ENCODE measurements around the gene GPS2.
A peak's percentile ranks its signal among the peaks of the same experiment; 100 is the strongest.
"Not testable (repeated sequence)": the region's sequence is repeated elsewhere in the genome, so short reads cannot be mapped to it uniquely, and the experiment has no call there.

Gene GPS2

DNA sequence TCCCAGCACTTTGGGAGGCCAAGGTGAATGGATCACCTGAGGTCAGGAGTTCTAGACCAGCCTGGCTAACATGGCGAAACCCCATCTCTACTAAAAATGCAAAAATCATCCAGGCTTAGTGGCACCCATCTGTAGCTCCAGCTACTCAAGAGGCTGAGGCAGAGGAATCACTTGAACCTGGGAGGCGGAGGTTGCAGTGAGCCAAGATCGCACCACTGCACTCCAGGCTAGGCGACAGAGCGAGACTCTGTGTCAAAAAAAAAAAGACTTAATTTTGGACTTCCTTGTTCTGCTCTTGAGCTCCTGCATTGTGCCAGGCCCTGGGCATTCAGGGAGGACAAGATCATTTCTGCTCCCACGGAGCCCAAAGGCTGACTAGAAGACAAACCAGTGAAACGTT lies 22.4 kb upstream of the GPS2 start:
- H3K27me3 ChIP-seq (ENCODE audit: control insufficient read depth in 1 of 2, insufficient read depth in 2 of 2, low read length in 2 of 2); H3K9me3 ChIP-seq (ENCODE audit: control insufficient read depth in 1 of 2, low read length in 2 of 2); H3K9ac ChIP-seq (ENCODE audit: low read depth in 1 of 2, low read length in 2 of 2); H3K4me1 ChIP-seq (ENCODE audit: control insufficient read depth in 1 of 2, insufficient read depth in 2 of 2, low read length in 2 of 2); H3K36me3 ChIP-seq (ENCODE audit: control insufficient read depth in 1 of 2, insufficient read depth in 2 of 2, low read length in 2 of 2); H3K27ac ChIP-seq (ENCODE audit: low read depth, low read length): not testable (repeated sequence)
- peak overlapping the region in 1 of 2 donors; percentile 61 for H3K4me3 ChIP-seq (ENCODE audit: low read depth in 1 of 2, low read length in 2 of 2)

DNA sequence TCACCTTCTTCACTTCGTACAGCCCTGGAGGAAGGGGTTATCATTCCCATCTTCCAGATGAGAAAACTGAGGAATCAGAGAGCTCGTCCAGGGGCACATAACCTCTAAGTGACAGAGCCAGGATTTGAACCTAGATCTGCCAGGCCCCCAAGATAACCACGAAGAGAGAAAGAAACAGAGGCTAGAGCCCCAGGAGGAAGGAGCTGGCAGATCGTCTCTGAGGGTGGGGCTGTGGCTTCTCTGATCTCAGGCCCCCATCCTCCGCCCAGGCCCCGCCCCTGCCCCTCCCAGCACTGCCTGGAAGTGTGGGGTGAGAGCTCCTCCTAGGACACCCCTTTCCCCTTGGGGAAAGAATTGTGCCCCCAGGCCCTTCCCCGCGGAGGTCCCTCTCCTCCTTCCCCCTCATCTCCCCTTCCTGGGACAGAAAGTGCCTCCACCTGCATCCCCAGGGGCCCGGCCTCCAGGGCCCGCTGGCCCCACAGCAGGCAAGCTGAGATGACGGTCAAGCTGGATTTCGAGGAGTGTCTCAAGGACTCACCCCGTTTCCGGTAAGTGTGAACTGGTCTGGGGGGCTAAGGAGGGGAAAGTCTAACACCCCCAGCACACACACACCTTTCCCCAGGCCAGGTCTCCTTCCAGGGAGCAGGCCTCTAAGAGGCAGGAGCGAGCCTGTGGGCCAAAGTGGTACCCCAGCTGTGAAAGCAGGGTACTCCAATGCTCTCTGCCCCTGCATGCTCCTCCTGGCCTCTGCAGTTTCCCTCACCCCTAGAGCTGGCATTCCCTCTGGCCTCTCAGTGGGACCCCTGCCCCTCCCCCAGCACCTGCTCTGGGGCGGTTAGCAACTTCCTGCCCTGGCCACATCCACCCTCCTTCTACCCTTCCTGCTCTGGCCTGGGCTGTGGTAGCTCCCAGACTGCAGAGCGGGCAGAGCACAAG lies 21.3 kb upstream of the GPS2 start, which contains the start of gene ACAP1:
ACAP1 (plus strand) TSS at position 290 of the 936 bp plus-strand sequence; CDS start at position 496, 206 bp downstream.
- H3K9ac ChIP-seq (ENCODE audit: low read depth in 1 of 2, low read length in 2 of 2): peak within 1 kb of the TSS; percentile 56 to 62

DNA sequence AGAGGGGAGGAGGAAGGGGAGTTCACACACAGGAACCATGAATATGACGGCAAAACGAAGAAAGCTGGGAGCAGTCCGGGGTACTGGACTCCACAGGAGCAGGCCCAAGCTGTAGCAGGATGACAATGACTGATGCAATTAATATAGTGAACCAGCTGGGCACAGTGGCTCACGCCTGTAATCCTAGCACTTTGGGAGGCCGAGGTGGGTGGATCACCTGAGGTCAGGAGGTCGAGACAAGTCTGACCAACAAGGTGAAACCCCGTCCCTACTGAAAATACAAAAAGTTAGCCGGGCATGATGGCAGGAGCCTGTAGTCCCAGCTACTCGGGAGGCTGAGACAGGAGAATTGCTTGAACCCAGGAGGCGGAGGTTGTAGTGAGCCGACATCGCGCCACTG lies 20.6 kb upstream of the GPS2 start:
- not testable (repeated sequence) for H3K27ac ChIP-seq (ENCODE audit: low read depth, low read length); H3K9ac ChIP-seq (ENCODE audit: low read depth in 1 of 2, low read length in 2 of 2); H3K27me3 ChIP-seq (ENCODE audit: control insufficient read depth in 1 of 2, insufficient read depth in 2 of 2, low read length in 2 of 2); H3K4me3 ChIP-seq (ENCODE audit: low read depth in 1 of 2, low read length in 2 of 2); H3K9me3 ChIP-seq (ENCODE audit: control insufficient read depth in 1 of 2, low read length in 2 of 2); H3K36me3 ChIP-seq (ENCODE audit: control insufficient read depth in 1 of 2, insufficient read depth in 2 of 2, low read length in 2 of 2)
- H3K4me1 ChIP-seq (ENCODE audit: control insufficient read depth in 1 of 2, insufficient read depth in 2 of 2, low read length in 2 of 2): peaks cover 4 to 11% of the 10 kb centered on the region in 2 donors

More for the DNA sequence above, 21.3 kb upstream of the GPS2 start, which contains the start of gene ACAP1:
- Histone ChIP-seq H3K4me3 (ENCODE audit: low read depth in 1 of 2, low read length in 2 of 2) (peak within 1 kb of the TSS; percentile 61 to 64), H3K27ac (ENCODE audit: low read depth, low read length) (no peak within 1 kb of the TSS), H3K27me3 (ENCODE audit: control insufficient read depth in 1 of 2, insufficient read depth in 2 of 2, low read length in 2 of 2) (peaks cover 0 to 2% of the 10 kb centered on the region in 2 donors), H3K36me3 (ENCODE audit: control insufficient read depth in 1 of 2, insufficient read depth in 2 of 2, low read length in 2 of 2) (no peaks in the 10 kb centered on the region), H3K9me3 (ENCODE audit: control insufficient read depth in 1 of 2, low read length in 2 of 2) (no peaks in the 10 kb centered on the region), H3K4me1 (ENCODE audit: control insufficient read depth in 1 of 2, insufficient read depth in 2 of 2, low read length in 2 of 2) (peaks cover 4 to 11% of the 10 kb centered on the region in 2 donors)

DNA sequence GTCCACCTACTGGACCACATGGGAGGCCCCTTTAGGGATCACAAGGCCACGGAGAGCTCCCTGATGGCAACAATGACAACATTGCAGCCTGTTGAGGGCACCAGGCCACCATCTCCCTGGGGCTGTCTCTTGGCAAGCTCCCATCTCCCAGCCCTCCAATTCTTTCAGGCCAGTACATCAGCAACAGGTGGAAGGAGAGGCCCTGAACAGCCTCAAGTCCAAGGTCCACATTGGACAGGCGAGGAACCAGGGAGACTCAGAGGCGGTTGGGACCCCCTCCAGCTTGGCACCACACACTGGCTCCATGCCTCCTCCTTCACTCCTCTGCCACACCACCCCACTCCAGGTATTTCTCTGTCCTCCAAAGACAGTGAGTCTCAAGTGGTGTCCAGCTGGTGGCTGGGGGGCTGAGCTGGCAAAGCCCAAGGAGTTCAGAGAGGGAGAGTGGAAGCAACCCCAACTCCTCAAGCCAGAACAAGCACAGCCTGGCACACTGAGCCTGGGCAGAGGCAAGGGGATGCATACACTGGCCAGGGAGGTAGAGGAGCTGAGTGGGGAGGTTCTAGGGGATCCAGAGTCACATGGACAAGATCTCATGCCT lies 19.9 kb upstream of the GPS2 start:
- H3K27me3 ChIP-seq (ENCODE audit: control insufficient read depth in 1 of 2, insufficient read depth in 2 of 2, low read length in 2 of 2): no peaks in the 10 kb centered on the region
- peaks cover 4 to 16% of the 10 kb centered on the region in 2 donors for H3K4me1 ChIP-seq (ENCODE audit: control insufficient read depth in 1 of 2, insufficient read depth in 2 of 2, low read length in 2 of 2)
- H3K9ac ChIP-seq (ENCODE audit: low read depth in 1 of 2, low read length in 2 of 2): no peak overlapping the region
- no peaks in the 10 kb centered on the region for H3K36me3 ChIP-seq (ENCODE audit: control insufficient read depth in 1 of 2, insufficient read depth in 2 of 2, low read length in 2 of 2)
- no peak overlapping the region for H3K4me3 ChIP-seq (ENCODE audit: low read depth in 1 of 2, low read length in 2 of 2)
- no peak overlapping the region for H3K27ac ChIP-seq (ENCODE audit: low read depth, low read length)
- H3K9me3 ChIP-seq (ENCODE audit: control insufficient read depth in 1 of 2, low read length in 2 of 2): no peaks in the 10 kb centered on the region

DNA sequence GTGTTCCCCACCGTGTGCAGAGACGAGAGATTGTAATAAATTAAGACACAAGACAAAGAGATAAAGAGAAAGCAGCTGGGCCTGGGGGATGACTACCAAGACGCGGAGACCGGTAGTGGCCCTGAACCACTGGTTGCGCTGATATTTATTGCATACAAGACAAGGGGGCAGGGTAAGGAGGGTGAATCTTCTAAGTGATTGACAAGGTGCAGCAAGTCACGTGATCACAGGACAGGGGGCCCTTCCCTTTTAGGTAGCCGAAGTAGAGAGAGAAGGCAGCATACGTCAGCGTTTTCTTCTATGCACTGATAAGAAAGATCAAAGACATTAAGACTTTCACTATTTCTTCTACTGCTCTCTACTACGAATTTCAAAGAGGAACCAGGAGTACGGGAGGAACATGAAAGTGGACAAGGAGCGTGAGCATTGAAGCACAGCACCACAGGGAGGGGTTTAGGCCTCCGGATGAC lies 17.5 kb upstream of the GPS2 start:
- H3K4me3 ChIP-seq (ENCODE audit: low read depth in 1 of 2, low read length in 2 of 2); H3K27ac ChIP-seq (ENCODE audit: low read depth, low read length); H3K9ac ChIP-seq (ENCODE audit: low read depth in 1 of 2, low read length in 2 of 2); H3K36me3 ChIP-seq (ENCODE audit: control insufficient read depth in 1 of 2, insufficient read depth in 2 of 2, low read length in 2 of 2); H3K9me3 ChIP-seq (ENCODE audit: control insufficient read depth in 1 of 2, low read length in 2 of 2); H3K27me3 ChIP-seq (ENCODE audit: control insufficient read depth in 1 of 2, insufficient read depth in 2 of 2, low read length in 2 of 2): not testable (repeated sequence)
- peaks cover 12 to 28% of the 10 kb centered on the region in 2 donors for H3K4me1 ChIP-seq (ENCODE audit: control insufficient read depth in 1 of 2, insufficient read depth in 2 of 2, low read length in 2 of 2)

DNA sequence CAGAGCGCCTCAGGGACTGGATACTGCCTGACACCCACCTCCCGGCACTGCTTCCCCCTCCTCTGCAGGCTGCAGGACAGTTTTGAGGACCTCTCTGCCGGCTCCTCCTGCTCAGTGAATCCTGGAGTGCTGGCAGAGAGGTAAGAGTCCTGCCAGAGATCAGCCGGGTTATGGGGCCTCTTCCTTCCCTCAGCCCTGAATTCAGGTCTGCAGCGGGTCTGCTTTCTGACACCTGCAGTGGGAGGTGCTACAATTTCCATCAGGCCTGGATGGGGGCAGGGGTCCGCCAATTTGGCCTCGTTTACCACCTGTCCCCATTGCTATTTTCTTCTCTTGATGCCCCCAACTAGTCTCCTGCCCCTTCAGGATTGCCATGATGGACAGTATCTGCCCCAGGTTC lies 17.0 kb upstream of the GPS2 start:
- Histone ChIP-seq H3K27ac (ENCODE audit: low read depth, low read length) (no peak overlapping the region), H3K4me1 (ENCODE audit: control insufficient read depth in 1 of 2, insufficient read depth in 2 of 2, low read length in 2 of 2) (peaks cover 12 to 29% of the 10 kb centered on the region in 2 donors), H3K9ac (ENCODE audit: low read depth in 1 of 2, low read length in 2 of 2) (no peak overlapping the region), H3K9me3 (ENCODE audit: control insufficient read depth in 1 of 2, low read length in 2 of 2) (no peaks in the 10 kb centered on the region), H3K4me3 (ENCODE audit: low read depth in 1 of 2, low read length in 2 of 2) (no peak overlapping the region), H3K36me3 (ENCODE audit: control insufficient read depth in 1 of 2, insufficient read depth in 2 of 2, low read length in 2 of 2) (no peaks in the 10 kb centered on the region), H3K27me3 (ENCODE audit: control insufficient read depth in 1 of 2, insufficient read depth in 2 of 2, low read length in 2 of 2) (no peaks in the 10 kb centered on the region)

DNA sequence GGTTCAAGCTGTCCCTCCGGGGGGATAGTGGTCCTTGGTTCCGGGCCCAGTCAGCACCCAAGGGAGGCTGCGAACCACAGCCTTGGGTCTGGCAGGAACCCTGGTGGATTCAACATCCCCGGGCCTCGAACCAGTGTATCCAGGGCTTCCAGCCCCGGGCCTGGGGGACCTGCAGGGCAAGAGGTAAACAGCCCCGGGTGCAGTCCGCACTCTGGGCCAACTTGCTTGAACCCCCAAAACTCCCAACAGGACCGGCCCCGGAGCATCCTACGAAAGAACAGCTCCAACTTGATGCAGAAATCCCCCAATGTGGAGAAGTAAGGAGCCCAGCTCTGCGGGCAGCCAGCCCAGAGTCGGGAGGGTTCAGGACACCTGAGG lies 15.5 kb upstream of the GPS2 start:
- Histone ChIP-seq H3K27me3 (ENCODE audit: control insufficient read depth in 1 of 2, insufficient read depth in 2 of 2, low read length in 2 of 2) (no peaks in the 10 kb centered on the region), H3K4me3 (ENCODE audit: low read depth in 1 of 2, low read length in 2 of 2) (peak overlapping the region; percentile 98), H3K36me3 (ENCODE audit: control insufficient read depth in 1 of 2, insufficient read depth in 2 of 2, low read length in 2 of 2) (peaks cover 0 to 9% of the 10 kb centered on the region in 2 donors), H3K4me1 (ENCODE audit: control insufficient read depth in 1 of 2, insufficient read depth in 2 of 2, low read length in 2 of 2) (peaks cover 12 to 29% of the 10 kb centered on the region in 2 donors), H3K27ac (ENCODE audit: low read depth, low read length) (peak overlapping the region; percentile 3), H3K9ac (ENCODE audit: low read depth in 1 of 2, low read length in 2 of 2) (peak overlapping the region in 1 of 2 donors; percentile 38), H3K9me3 (ENCODE audit: control insufficient read depth in 1 of 2, low read length in 2 of 2) (no peaks in the 10 kb centered on the region)

DNA sequence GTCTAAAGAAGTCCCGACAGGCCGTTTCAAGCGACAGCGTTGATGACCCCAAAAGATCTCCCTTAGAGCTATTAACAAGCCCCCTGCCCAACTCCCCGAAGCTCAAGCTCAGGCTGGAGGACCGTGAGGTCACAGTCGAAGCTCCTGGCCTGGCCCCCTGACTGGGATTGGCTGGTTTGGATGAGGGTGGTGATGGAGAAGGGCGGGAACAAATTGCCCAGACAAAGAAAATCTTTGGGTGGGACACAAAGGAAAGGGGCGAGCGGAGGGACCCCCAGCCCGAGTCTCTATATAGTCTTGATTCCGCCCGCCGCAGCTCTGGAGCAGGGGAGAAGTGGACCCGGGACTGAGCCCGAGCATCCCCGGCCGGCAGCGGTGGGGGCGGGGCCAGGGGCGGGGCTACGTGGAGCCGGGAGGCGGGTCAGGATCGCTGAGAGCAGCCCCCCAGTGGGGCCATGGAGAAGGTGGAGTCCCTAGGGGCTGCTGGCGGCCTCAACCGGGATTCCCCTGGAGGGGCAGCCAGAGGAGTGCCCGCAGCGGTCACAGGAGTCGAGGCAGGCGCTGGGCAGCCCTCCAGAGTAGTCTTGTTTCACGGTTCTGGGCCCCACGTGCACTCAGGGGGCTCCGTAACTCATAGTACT lies 15.0 kb upstream of the GPS2 start:
- peaks cover 0 to 14% of the 10 kb centered on the region in 2 donors for H3K36me3 ChIP-seq (ENCODE audit: control insufficient read depth in 1 of 2, insufficient read depth in 2 of 2, low read length in 2 of 2)
- no peaks in the 10 kb centered on the region for H3K9me3 ChIP-seq (ENCODE audit: control insufficient read depth in 1 of 2, low read length in 2 of 2)
- H3K27me3 ChIP-seq (ENCODE audit: control insufficient read depth in 1 of 2, insufficient read depth in 2 of 2, low read length in 2 of 2): no peaks in the 10 kb centered on the region
- H3K27ac ChIP-seq (ENCODE audit: low read depth, low read length): peak overlapping the region; percentile 96
- peak overlapping the region; percentile 98 for H3K4me3 ChIP-seq (ENCODE audit: low read depth in 1 of 2, low read length in 2 of 2)
- peak overlapping the region; percentile 56 to 91 for H3K9ac ChIP-seq (ENCODE audit: low read depth in 1 of 2, low read length in 2 of 2)
- H3K4me1 ChIP-seq (ENCODE audit: control insufficient read depth in 1 of 2, insufficient read depth in 2 of 2, low read length in 2 of 2): peaks cover 12 to 27% of the 10 kb centered on the region in 2 donors

DNA sequence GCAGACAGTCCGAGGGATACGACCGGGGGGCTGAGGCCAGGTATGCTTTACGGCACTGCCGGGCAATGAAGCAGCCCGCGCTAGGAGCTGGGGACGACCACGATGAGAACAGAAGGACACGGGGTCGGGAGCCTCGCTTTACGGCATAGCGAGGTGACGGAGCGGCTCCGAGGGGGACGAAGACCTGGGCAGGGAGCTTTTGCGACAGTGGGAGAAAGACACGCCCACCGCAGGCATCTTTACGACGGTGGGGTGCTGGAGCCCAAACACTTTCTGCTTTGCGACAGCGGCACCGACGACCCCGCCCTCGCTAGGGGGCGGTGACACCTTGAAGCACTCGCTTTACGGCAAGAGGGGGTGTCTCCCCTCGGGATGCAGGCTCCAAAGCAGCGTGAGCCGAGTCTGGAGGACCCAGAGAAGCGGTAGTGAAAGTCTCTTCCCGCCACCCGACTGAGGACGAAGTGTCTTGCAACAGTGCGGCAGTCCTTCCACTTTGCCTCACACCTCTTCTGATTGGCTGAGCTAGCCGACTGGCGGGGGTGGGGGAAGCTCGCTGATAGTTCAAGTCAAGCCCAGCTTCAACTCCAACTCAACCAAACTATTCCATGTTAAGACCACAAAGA lies 14.3 kb upstream of the GPS2 start:
- peak overlapping the region; percentile 56 to 91 for H3K9ac ChIP-seq (ENCODE audit: low read depth in 1 of 2, low read length in 2 of 2)
- H3K4me1 ChIP-seq (ENCODE audit: control insufficient read depth in 1 of 2, insufficient read depth in 2 of 2, low read length in 2 of 2): peaks cover 7 to 22% of the 10 kb centered on the region in 2 donors
- H3K4me3 ChIP-seq (ENCODE audit: low read depth in 1 of 2, low read length in 2 of 2): peak overlapping the region; percentile 98
- no peaks in the 10 kb centered on the region for H3K27me3 ChIP-seq (ENCODE audit: control insufficient read depth in 1 of 2, insufficient read depth in 2 of 2, low read length in 2 of 2)
- no peaks in the 10 kb centered on the region for H3K9me3 ChIP-seq (ENCODE audit: control insufficient read depth in 1 of 2, low read length in 2 of 2)
- peak overlapping the region; percentile 96 for H3K27ac ChIP-seq (ENCODE audit: low read depth, low read length)
- H3K36me3 ChIP-seq (ENCODE audit: control insufficient read depth in 1 of 2, insufficient read depth in 2 of 2, low read length in 2 of 2): peaks cover 3 to 19% of the 10 kb centered on the region in 2 donors

All from duodenal mucosa (tissue), 2 donors.